Activated CD8-positive, alpha-beta memory T cell treated with anti-CD3 and anti-CD28 coated beads, Interleukin-2, amount 50 U/mL, for 24 hours (primary cell): ENCODE results near the gene VN1R5.

Experiments
- DNase-seq: peaks from one replicate; pipeline ENCODE4 v3.0.0-alpha.2; 2020; ENCODE audit errors: extremely low read depth

The VN1R5 gene

GRCh38 chr1:247300491-247301175 is 44.8 kb downstream of the VN1R5 start:
- no peak for DNase-seq

- no peak for DNase-seq
Observed at GRCh38 chr1:247301176-247301540, 45.3 kb downstream of the VN1R5 start.

- no peak for DNase-seq
Observed at GRCh38 chr1:247303216-247303615, 47.3 kb downstream of the VN1R5 start.

- DNase-seq = no peak
Observed at GRCh38 chr1:247304031-247304430, 48.2 kb downstream of the VN1R5 start.
